ENCODE data around the gene DYSF.

Gene DYSF

GRCh38 chr2:71710367-71711132 lies 257.2 kb downstream of the DYSF start:
- no peak overlapping the region for H2AFZ ChIP-seq (ENCODE audit: low read length)
- no peaks in the 10 kb centered on the region; the same call in 1 of the 2 replicates for H3K9me3 ChIP-seq (ENCODE audit: insufficient read depth, low read depth, low read length)
- TF ChIP-seq EZH2phosphoT487 (IDR thresholded peaks at IDR 0.05; ENCODE audit: borderline replicate concordance): no peak
- TF ChIP-seq CTCF (conservative IDR thresholded peaks at IDR 0.05; ENCODE audit: low read length): no peak
- no peaks in the 10 kb centered on the region for H3K27me3 ChIP-seq (ENCODE audit: insufficient read depth, low read length, poor library complexity, severe bottlenecking)
- no peaks in the 10 kb centered on the region for H3K36me3 ChIP-seq (ENCODE audit: insufficient read depth, low read length)
- no peaks in the 10 kb centered on the region for H3K79me2 ChIP-seq (ENCODE audit: insufficient read depth, low read length)
- H4K20me1 ChIP-seq (ENCODE audit: insufficient read depth, low read length, poor library complexity, severe bottlenecking): no peaks in the 10 kb centered on the region
- H3K9ac ChIP-seq (ENCODE audit: low read depth, low read length, poor library complexity, severe bottlenecking): no peak overlapping the region
- H3K9me2 ChIP-seq (replicated peaks; ENCODE audit: low read depth, low read length): no peaks in the 10 kb centered on the region
- no peak overlapping the region for H3K4me3 ChIP-seq (ENCODE audit: low read length, poor library complexity, severe bottlenecking)
- H3F3A ChIP-seq (ENCODE audit: low read depth): no peaks in the 10 kb centered on the region
- H3K4me1 ChIP-seq (ENCODE audit: insufficient read depth, low read length, poor library complexity, severe bottlenecking): no peaks in the 10 kb centered on the region
- H3K4me2 ChIP-seq (ENCODE audit: low read depth, low read length, poor library complexity, severe bottlenecking): no peak overlapping the region

- no peak overlapping the region for H3K9ac ChIP-seq (ENCODE audit: low read depth, low read length, poor library complexity, severe bottlenecking)
- no peaks in the 10 kb centered on the region for H3K9me2 ChIP-seq (replicated peaks; ENCODE audit: low read depth, low read length)
- no peak for TF ChIP-seq CTCF (conservative IDR thresholded peaks at IDR 0.05; ENCODE audit: low read length)
- TF ChIP-seq EZH2phosphoT487 (IDR thresholded peaks at IDR 0.05; ENCODE audit: borderline replicate concordance): no peak
- H4K20me1 ChIP-seq (ENCODE audit: insufficient read depth, low read length, poor library complexity, severe bottlenecking): no peaks in the 10 kb centered on the region
- H3K36me3 ChIP-seq (ENCODE audit: insufficient read depth, low read length): no peaks in the 10 kb centered on the region
- no peaks in the 10 kb centered on the region for H3K4me1 ChIP-seq (ENCODE audit: insufficient read depth, low read length, poor library complexity, severe bottlenecking)
- no peaks in the 10 kb centered on the region; the same call in 1 of the 2 replicates for H3K9me3 ChIP-seq (ENCODE audit: insufficient read depth, low read depth, low read length)
- no peaks in the 10 kb centered on the region for H3K27me3 ChIP-seq (ENCODE audit: insufficient read depth, low read length, poor library complexity, severe bottlenecking)
- no peak overlapping the region for H2AFZ ChIP-seq (ENCODE audit: low read length)
- H3K4me3 ChIP-seq (ENCODE audit: low read length, poor library complexity, severe bottlenecking): no peak overlapping the region
- H3K79me2 ChIP-seq (ENCODE audit: insufficient read depth, low read length): no peaks in the 10 kb centered on the region
- no peaks in the 10 kb centered on the region for H3F3A ChIP-seq (ENCODE audit: low read depth)
- no peak overlapping the region for H3K4me2 ChIP-seq (ENCODE audit: low read depth, low read length, poor library complexity, severe bottlenecking)
Observed at GRCh38 chr2:71711133-71711855, 257.9 kb downstream of the DYSF start.

- no peak overlapping the region for H3K4me2 ChIP-seq (ENCODE audit: low read depth, low read length, poor library complexity, severe bottlenecking)
- H3K9me3 ChIP-seq (ENCODE audit: insufficient read depth, low read depth, low read length): no peaks in the 10 kb centered on the region; the same call in 1 of the 2 replicates
- no peaks in the 10 kb centered on the region for H3K36me3 ChIP-seq (ENCODE audit: insufficient read depth, low read length)
- no peaks in the 10 kb centered on the region for H3K79me2 ChIP-seq (ENCODE audit: insufficient read depth, low read length)
- H2AFZ ChIP-seq (ENCODE audit: low read length): no peak overlapping the region
- H4K20me1 ChIP-seq (ENCODE audit: insufficient read depth, low read length, poor library complexity, severe bottlenecking): no peaks in the 10 kb centered on the region
- H3K9ac ChIP-seq (ENCODE audit: low read depth, low read length, poor library complexity, severe bottlenecking): no peak overlapping the region
- no peaks in the 10 kb centered on the region for H3K9me2 ChIP-seq (replicated peaks; ENCODE audit: low read depth, low read length)
- H3K4me3 ChIP-seq (ENCODE audit: low read length, poor library complexity, severe bottlenecking): no peak overlapping the region
- H3K4me1 ChIP-seq (ENCODE audit: insufficient read depth, low read length, poor library complexity, severe bottlenecking): no peaks in the 10 kb centered on the region
- no peak for TF ChIP-seq EZH2phosphoT487 (IDR thresholded peaks at IDR 0.05; ENCODE audit: borderline replicate concordance)
- no peak for TF ChIP-seq CTCF (conservative IDR thresholded peaks at IDR 0.05; ENCODE audit: low read length)
- no peaks in the 10 kb centered on the region for H3F3A ChIP-seq (ENCODE audit: low read depth)
- no peaks in the 10 kb centered on the region for H3K27me3 ChIP-seq (ENCODE audit: insufficient read depth, low read length, poor library complexity, severe bottlenecking)
Observed at GRCh38 chr2:71712158-71712818, 258.9 kb downstream of the DYSF start.
